Cardiac muscle cell (in vitro differentiated cells and primary cell): Measurements from ENCODE around the gene STAB1. TPM values are rescaled to one million over a fixed set of nuclear protein-coding genes. Genes with fewer than 3 reads are reported as not detected.
A peak's percentile ranks its signal among the peaks of the same experiment; 100 is the strongest.
"Not testable (repeated sequence)": the region's sequence is repeated elsewhere in the genome, so short reads cannot be mapped to it uniquely, and the experiment has no call there.

ENCODE experiments used
- DNase-seq, 2 donors: peaks; one replicate each; pipeline versions ENCODE4 v3.0.0 to v3.0.0-alpha.2; 2010 to 2017; ENCODE audit warnings: low read depth in 1 of 2, low spot score in 1 of 2
- H3K27ac ChIP-seq: fragments of 200-600 bp; sonication (generic); 2 replicates; pipeline ENCODE4 v1.5.1; 2016
- H3K27me3 ChIP-seq: fragments of 200-600 bp; sonication (generic); 2 replicates; pipeline ENCODE4 v1.6.0; 2016; ENCODE audit warnings: control low read depth
- H3K36me3 ChIP-seq: fragments of 200-600 bp; sonication (generic); 2 replicates; pipeline ENCODE4 v1.5.1; 2016; ENCODE audit warnings: control low read depth
- H3K4me1 ChIP-seq: fragments of 200-600 bp; sonication (generic); 2 replicates; pipeline ENCODE4 v1.8.1; 2017; ENCODE audit warnings: low read depth, mild to moderate bottlenecking, mixed run types
- H3K4me3 ChIP-seq: fragments of 200-600 bp; sonication (generic); 2 replicates; pipeline ENCODE4 v1.5.1; 2016; ENCODE audit warnings: mild to moderate bottlenecking
- H3K9me3 ChIP-seq: fragments of 200-600 bp; sonication (generic); 2 replicates; pipeline ENCODE4 v1.5.1; 2017; ENCODE audit warnings: low read depth, mild to moderate bottlenecking, control low read depth
- polyA plus RNA-seq: library from polyadenylated mRNA; unstranded; fragments of >200 nt; fragmentation: Nextera tagmentation; extraction: Ambion mirVana; gene quantifications from 2 replicates; pipeline ENCODE4 v1.2.1, GENCODE V29; 2016
- total RNA-seq: library from RNA; depleted of rRNA; stranded (reverse); fragments of >200 nt; gene quantifications from 2 replicates; pipeline ENCODE4 v1.2.3, GENCODE V29; 2016
- TF ChIP-seq, protein P1 (sequence below): IDR thresholded peaks from 2 replicates; pipeline ENCODE4 v1.5.1; 2012; ENCODE audit warnings: low read depth, mild to moderate bottlenecking, low read length

Gene STAB1
- total and polyA plus RNA-seq, 2 experiments from 2014 or later: 2.2 TPM; not detected in 1

DNA sequence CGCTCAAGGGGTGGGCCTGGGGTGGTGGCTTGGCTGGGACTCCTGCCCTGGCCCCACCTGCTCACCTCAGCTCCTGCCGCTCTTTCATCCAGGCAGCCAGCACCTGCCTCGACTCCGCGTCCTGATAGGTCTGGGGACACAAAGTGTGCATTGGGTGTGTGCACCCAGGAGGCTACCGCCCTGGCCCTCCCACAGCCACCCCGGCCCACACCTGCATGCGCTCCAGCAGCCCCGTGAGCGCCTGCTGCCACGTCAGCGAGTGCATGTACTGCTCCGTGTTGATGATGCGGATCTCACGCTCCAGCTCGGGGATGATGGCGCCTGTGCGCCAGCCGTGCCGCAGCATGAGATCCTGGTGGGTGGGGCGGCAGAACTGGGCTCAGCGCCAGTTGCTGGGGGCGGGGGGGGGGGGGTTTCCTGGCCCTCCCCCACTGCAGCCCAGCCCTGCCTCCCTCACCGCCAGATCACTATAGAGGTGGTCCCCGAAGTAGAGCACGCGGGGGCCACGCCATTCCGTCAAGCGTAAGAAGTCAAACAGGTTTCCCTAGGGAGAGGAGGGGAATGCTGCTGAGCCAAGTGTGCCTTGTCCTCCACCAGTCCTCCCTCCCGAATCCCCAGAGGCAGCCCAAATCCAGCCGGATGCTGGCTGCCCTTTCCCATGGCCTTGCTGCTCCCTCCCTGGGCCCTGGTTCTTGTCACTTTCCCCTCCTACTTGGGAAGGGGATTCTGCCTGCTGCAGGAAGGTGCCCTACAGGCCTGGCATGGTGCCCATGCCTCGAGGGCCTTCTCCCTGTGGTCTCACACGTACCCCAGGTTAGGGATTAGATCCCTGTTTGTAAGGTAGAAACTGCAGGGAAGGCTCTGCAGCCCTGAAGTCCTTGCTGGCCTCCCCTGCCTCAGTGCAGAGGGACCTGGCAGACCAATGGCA is 29.9 kb downstream of the STAB1 start:
- DNase-seq: no peak
- no peaks in the 10 kb centered on the region for H3K9me3 ChIP-seq
- H3K27me3 ChIP-seq: no peaks in the 10 kb centered on the region
- H3K27ac ChIP-seq: peak overlapping the region; percentile 30
- TF ChIP-seq, protein P1, sequence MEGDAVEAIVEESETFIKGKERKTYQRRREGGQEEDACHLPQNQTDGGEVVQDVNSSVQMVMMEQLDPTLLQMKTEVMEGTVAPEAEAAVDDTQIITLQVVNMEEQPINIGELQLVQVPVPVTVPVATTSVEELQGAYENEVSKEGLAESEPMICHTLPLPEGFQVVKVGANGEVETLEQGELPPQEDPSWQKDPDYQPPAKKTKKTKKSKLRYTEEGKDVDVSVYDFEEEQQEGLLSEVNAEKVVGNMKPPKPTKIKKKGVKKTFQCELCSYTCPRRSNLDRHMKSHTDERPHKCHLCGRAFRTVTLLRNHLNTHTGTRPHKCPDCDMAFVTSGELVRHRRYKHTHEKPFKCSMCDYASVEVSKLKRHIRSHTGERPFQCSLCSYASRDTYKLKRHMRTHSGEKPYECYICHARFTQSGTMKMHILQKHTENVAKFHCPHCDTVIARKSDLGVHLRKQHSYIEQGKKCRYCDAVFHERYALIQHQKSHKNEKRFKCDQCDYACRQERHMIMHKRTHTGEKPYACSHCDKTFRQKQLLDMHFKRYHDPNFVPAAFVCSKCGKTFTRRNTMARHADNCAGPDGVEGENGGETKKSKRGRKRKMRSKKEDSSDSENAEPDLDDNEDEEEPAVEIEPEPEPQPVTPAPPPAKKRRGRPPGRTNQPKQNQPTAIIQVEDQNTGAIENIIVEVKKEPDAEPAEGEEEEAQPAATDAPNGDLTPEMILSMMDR: no peak
- no peak overlapping the region for H3K4me3 ChIP-seq
- H3K4me1 ChIP-seq: no peaks in the 10 kb centered on the region
- H3K36me3 ChIP-seq: peaks cover 20% of the 10 kb centered on the region

DNA sequence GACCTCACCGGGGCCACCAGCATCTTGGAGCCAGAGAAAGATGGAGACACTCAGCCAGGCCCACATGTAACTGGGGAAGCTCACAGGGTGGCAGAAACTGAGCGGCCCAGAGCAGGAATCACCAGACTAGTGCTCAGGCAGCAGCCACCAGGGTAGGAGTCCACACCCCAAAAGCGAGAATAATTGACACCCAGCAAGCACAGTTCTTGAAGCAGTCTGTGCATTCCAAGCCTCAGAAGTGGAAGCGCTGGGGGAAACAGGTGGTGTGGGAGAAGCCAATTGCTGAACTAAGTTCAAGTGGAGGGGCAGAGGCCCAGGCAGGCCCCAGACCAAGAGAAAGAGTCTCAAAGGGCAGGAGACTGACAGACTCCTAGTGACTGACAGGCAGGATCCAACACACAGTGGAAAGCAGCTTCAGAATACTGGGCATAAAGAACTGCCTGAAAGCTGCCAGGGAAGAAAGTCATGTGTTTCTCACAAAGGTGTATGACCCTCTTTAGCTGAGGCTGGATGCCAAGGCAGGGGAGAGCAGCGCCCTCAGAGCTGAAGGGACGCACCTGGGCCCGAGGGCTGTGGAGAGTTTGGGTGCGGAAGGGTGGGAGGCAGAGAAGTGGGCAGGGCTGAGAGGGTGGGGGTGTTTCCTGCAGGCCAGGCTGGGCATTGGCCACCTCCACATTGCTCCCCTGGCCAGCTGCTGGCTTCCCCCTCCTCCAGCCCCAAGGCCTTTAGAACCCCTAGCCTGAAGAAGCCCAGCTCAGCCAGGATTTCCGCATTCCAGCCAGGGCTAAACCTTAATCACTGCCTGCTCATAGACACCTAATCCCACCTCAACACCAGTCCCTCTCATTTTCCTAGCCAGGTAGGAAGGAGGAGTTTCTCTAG is 30.8 kb downstream of the STAB1 start:
- no peaks in the 10 kb centered on the region for H3K9me3 ChIP-seq
- H3K27ac ChIP-seq: peak overlapping the region; percentile 30
- TF ChIP-seq, protein P1: no peak
- peaks cover 20% of the 10 kb centered on the region for H3K36me3 ChIP-seq
- H3K4me3 ChIP-seq: no peak overlapping the region
- DNase-seq: no peak
- H3K27me3 ChIP-seq: no peaks in the 10 kb centered on the region
- no peaks in the 10 kb centered on the region for H3K4me1 ChIP-seq

DNA sequence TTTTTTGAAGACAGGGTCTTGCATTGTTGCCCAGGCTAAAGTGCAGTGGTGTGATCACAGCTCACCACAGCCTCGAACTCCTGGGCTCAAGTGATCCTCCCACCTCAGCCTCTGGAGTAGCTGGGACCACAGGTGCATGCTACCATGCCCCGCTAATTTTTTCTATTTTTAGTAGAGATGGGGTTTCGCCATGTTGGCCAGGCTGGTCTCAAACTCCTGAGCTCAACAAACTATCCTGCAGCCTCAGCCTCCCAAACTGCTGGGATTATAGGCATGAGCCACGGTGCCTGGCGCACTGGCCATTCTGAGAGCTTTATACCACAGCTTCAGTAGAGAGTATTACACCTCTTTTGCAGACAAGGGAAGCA is 31.5 kb downstream of the STAB1 start:
- not testable (repeated sequence) for H3K4me3 ChIP-seq, DNase-seq, H3K9me3 ChIP-seq, H3K4me1 ChIP-seq, H3K27me3 ChIP-seq
- H3K36me3 ChIP-seq: peaks cover 20% of the 10 kb centered on the region
- peak overlapping the region; percentile 63 for H3K27ac ChIP-seq

DNA sequence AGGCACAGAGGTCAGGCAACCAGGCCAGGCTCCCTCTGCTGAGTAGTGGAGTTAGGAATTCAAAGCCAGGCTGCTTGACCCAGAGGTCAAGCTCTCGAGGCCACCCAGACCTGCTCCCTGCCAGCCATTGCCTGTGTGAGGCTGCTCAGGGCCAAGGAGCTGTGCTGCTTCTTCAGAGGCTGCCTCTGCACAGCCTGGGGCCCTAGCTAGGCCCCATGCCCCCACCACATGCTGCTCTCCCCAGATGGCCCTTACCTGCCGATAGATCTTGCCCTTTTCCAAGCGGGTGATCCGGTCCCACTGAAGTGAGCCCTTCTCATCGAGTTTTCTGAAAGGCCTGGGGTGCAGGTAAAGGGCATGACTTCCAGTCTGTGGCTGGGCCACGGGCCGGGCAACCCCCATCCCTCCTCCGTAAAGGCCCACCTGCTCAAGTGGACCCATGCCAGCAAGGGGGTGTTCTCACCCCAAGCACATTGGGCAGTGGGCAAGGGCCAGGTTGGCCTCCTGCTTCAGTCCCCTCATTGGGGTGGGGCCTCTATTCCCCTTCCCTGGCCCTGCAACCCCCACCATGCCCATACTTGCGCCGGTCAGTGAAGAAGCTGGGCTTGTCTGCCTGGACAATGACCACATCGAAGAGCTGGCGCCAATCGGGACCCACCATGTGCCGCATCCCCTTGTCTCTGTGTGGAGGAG is 32.0 kb downstream of the STAB1 start:
- H3K27me3 ChIP-seq: no peaks in the 10 kb centered on the region
- H3K4me3 ChIP-seq: no peak overlapping the region
- H3K9me3 ChIP-seq: no peaks in the 10 kb centered on the region
- peaks cover under 1% of the 10 kb centered on the region for H3K4me1 ChIP-seq
- DNase-seq: no peak
- TF ChIP-seq, protein P1: no peak
- H3K36me3 ChIP-seq: peaks cover 20% of the 10 kb centered on the region
- H3K27ac ChIP-seq: peak overlapping the region; percentile 63

DNA sequence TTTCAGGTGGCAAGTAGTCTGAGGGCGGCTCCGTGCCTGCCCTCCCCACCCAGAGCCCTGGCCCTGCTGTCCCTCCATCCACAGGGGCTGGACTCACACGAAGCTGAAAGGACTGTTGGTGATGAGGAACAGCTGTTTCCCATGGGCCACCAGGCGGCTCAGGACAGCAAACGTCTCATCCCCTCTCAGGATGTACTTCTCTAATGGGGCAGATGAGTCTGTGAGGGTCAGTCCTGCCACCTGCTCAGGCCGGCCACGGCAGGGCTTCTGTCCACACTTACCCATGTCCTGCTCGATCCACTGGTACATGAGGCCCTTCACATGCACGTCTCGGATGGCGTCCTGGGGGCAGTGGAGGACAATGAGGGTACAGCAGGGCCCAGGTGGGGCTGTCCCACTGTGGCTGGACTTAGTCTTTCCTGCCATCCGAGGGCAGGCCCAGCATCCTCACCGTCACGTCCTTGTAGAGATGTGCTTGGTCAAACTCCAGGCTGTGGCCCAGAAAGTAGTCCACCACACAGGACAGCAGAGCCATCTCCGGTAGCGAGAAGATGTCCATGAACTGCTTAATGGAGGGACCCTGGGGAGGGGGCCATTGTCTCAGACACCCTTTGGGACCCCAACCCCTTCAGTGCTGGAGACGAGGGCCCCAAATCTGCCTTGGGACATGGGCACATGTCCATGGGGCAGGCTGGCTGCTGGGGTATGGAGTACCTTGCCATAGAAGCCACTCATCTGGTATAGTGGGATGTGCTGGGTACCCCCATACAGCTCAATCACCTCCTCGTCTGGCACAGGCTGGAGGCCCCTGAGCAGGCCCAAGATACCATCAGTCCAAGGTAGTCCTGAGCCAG is 32.8 kb downstream of the STAB1 start:
- peaks cover 7% of the 10 kb centered on the region for H3K4me1 ChIP-seq
- peaks cover 20% of the 10 kb centered on the region for H3K36me3 ChIP-seq

More for the DNA sequence above, 32.8 kb downstream of the STAB1 start:
- H3K4me3 ChIP-seq: no peak overlapping the region
- H3K27me3 ChIP-seq: no peaks in the 10 kb centered on the region
- TF ChIP-seq, protein P1: no peak
- no peak for DNase-seq
- H3K27ac ChIP-seq: no peak overlapping the region
- no peaks in the 10 kb centered on the region for H3K9me3 ChIP-seq
